ENCODE results near the gene CAPZA1. TPM values are rescaled to one million over a fixed set of nuclear protein-coding genes. Genes with fewer than 3 reads are reported as not detected.
A peak's percentile ranks its signal among the peaks of the same experiment; 100 is the strongest.

The CAPZA1 gene
- 108 and 114 TPM in 2 replicates for total RNA-seq (2021)
- long read RNA-seq, transcript CAPZA1-201 (10 exons, 3,020 nt): major isoform, 357 of 400 reads
- long read RNA-seq, transcript CAPZA1-205 (3 exons, 739 nt): minor isoform, 19 of 400 reads
- long read RNA-seq, partial matches to known transcripts: 5 of 400 reads
- long read RNA-seq, other reads (novel, unspliced or antisense): 19 of 400 reads

DNA sequence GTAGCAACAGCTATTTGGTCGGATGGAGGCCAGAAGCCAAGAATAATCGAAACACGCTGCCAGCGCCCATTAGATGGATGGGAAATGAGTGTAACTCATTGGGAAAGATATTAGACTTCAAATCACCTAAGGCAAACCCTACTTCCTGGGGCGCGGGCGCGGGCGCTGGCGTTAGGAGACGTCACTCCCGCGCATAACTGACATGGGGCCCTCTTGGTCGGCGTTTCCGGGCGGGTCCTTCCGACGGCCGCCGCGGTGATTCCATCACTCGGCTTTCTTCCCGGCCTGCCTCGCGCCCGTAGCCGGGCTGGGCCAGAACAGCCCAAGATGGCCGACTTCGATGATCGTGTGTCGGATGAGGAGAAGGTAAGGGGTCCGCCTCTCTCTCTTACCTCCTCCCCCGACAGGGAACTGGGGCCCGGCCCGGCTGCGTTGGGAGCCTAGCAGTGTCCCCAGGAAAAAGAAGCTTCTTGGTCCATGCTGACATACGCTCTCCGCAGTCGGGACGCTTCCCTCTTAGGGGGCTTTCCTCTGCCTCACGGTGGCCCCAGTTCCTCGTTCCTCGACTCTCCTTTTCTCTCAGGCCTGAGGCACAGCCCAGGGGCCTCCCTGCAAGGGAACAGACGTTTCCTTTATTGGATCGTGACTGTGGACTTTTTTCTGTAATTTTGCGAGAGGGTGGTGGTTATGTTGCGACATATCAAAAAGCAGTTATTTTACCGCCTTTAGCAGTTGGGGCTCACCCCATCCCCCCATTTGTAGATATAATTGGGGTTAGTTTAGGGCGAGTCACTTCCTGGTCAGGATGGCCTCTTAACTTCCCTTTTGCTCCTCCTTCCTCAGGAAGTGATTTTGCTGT lies at the start of gene CAPZA1:
Gene CAPZA1 (plus strand): TSS at position 315 of the 859 bp plus-strand sequence. CDS start 13 bp downstream, at position 328.
- H4K8ac ChIP-seq (replicated peaks; ENCODE audit: insufficient read length, low read depth, low read length): no peak within 1 kb of the TSS
- no peak within 1 kb of the TSS for H3K56ac ChIP-seq (ENCODE audit: insufficient read length, low read depth, low read length)
- no peaks in the 10 kb centered on the region; the same call in 1 of the 2 replicates for H3K27me3 Mint-ChIP-seq (ENCODE audit: low read depth)
- H3K9me3 ChIP-seq (ENCODE audit: control insufficient read depth, low read depth, low read length): no peaks in the 10 kb centered on the region
- peak within 1 kb of the TSS; percentile 24; the same call in 1 of the 2 replicates for H3K4ac ChIP-seq (ENCODE audit: low read depth, low read length)
- no peaks in the 10 kb centered on the region for H4K20me1 ChIP-seq (ENCODE audit: control insufficient read depth, insufficient read depth, insufficient read length)
- peak within 1 kb of the TSS; percentile 57 for H2AFZ ChIP-seq (ENCODE audit: low read length)
- peak within 1 kb of the TSS; percentile 97 for H3K9ac ChIP-seq (ENCODE audit: extremely low read depth, insufficient read length, low read length)
- no peak within 1 kb of the TSS for H3K23ac ChIP-seq (ENCODE audit: insufficient read length, low read depth, low read length)
- no peak within 1 kb of the TSS for H2BK20ac ChIP-seq (ENCODE audit: low read depth, low read length, poor library complexity, severe bottlenecking)
- peak within 1 kb of the TSS; percentile 6 for H2BK5ac ChIP-seq (ENCODE audit: insufficient read length, low read length)
- H3K23me2 ChIP-seq (ENCODE audit: insufficient read length, low read depth, low read length, poor library complexity, severe bottlenecking): peaks cover 12% of the 10 kb centered on the region
- H3K79me1 ChIP-seq (ENCODE audit: insufficient read depth, low read depth, low read length, poor library complexity, severe bottlenecking): peaks cover 4% of the 10 kb centered on the region
- H4K91ac ChIP-seq (ENCODE audit: insufficient read length, low read depth, low read length): peak within 1 kb of the TSS; percentile 89
- no CpG with 5 or more reads among the region's 50 CpGs for WGBS (ENCODE audit: extremely low coverage, insufficient read length, low lambda C conversion rate)
- H2BK15ac ChIP-seq (ENCODE audit: low read depth, low read length): no peak within 1 kb of the TSS
- H4K5ac ChIP-seq (ENCODE audit: insufficient read length, low read depth, low read length): peak within 1 kb of the TSS; percentile 58
- no peaks in the 10 kb centered on the region for H3K27me3 ChIP-seq (ENCODE audit: insufficient read depth, low read length)
- peak within 1 kb of the TSS; percentile 98 to 99 for H3K4me3 Mint-ChIP-seq
- H3K9me3 Mint-ChIP-seq: no peaks in the 10 kb centered on the region
- DNase-seq: peak; percentile 88
- peak within 1 kb of the TSS; percentile 99 to 100 (median 99) for H3K27ac Mint-ChIP-seq
- peak within 1 kb of the TSS; percentile 88 for H3K4me2 ChIP-seq (ENCODE audit: insufficient read depth, insufficient read length, low read length)
- peaks cover 22% of the 10 kb centered on the region; the same call in 1 of the 2 replicates for H3K79me2 ChIP-seq (ENCODE audit: insufficient read depth, low read length)
- peak within 1 kb of the TSS; percentile 99 for H3K14ac ChIP-seq (ENCODE audit: insufficient read depth, low read length)
- TF ChIP-seq, protein P1, sequence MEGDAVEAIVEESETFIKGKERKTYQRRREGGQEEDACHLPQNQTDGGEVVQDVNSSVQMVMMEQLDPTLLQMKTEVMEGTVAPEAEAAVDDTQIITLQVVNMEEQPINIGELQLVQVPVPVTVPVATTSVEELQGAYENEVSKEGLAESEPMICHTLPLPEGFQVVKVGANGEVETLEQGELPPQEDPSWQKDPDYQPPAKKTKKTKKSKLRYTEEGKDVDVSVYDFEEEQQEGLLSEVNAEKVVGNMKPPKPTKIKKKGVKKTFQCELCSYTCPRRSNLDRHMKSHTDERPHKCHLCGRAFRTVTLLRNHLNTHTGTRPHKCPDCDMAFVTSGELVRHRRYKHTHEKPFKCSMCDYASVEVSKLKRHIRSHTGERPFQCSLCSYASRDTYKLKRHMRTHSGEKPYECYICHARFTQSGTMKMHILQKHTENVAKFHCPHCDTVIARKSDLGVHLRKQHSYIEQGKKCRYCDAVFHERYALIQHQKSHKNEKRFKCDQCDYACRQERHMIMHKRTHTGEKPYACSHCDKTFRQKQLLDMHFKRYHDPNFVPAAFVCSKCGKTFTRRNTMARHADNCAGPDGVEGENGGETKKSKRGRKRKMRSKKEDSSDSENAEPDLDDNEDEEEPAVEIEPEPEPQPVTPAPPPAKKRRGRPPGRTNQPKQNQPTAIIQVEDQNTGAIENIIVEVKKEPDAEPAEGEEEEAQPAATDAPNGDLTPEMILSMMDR (conservative IDR thresholded peaks at IDR 0.05): no peak
- H2BK120ac ChIP-seq (ENCODE audit: low read depth, low read length, poor library complexity, severe bottlenecking): peak within 1 kb of the TSS; percentile 24
- H3K36me3 Mint-ChIP-seq (ENCODE audit: insufficient read depth in 1 of 3, low read depth in 3 of 3): peaks cover 4 to 11% (median 6%) of the 10 kb centered on the region in 3 experiments
- H3K4me1 Mint-ChIP-seq: peaks cover 12 to 24% of the 10 kb centered on the region in 2 experiments
- no peak within 1 kb of the TSS for H3T11ph ChIP-seq (ENCODE audit: low read length)
- H2BK12ac ChIP-seq (ENCODE audit: insufficient read length, low read depth, low read length): peak within 1 kb of the TSS; percentile 3
- H3K4me1 ChIP-seq (ENCODE audit: insufficient read depth, low read length): no peaks in the 10 kb centered on the region
- no peak within 1 kb of the TSS for H2AK5ac ChIP-seq (ENCODE audit: insufficient read length, low read length)
- H3K18ac ChIP-seq (ENCODE audit: insufficient read length, low read depth, low read length): peak within 1 kb of the TSS; percentile 99
- peak within 1 kb of the TSS; percentile 81 for H3K27ac ChIP-seq (ENCODE audit: insufficient read length, low read depth, low read length)

Data from H9 (cell line).